ENCODE data around the gene SPINT2.

GRCh38 chr19:38216785-38217641 lies 47.4 kb upstream of the SPINT2 start:
- TF ChIP-seq POLR2AphosphoS2 (conservative IDR thresholded peaks at IDR 0.05; ENCODE audit: low read length) (no peak), CHD2 (IDR thresholded peaks at IDR 0.05; ENCODE audit: low read length, partially characterized antibody) (no peak), SREBF2 (IDR thresholded peaks at IDR 0.05) (no peak), NR3C1 (IDR thresholded peaks at IDR 0.05) (no peak), CTCF (IDR thresholded peaks at IDR 0.05) (no peak), RAD21 (conservative IDR thresholded peaks at IDR 0.05 in 1 of 2, IDR thresholded peaks at IDR 0.05 in 1 of 2) (no peak), RFX5 (IDR thresholded peaks at IDR 0.05) (no peak), FOSL2 (IDR thresholded peaks at IDR 0.05) (no peak), FOSL2 (CRISPR knock-in tag; IDR thresholded peaks at IDR 0.05) (no peak), RCOR1 (IDR thresholded peaks at IDR 0.05; ENCODE audit: low read depth, low read length) (no peak)
